ENCODE results near the gene UGT1A10.

DNA sequence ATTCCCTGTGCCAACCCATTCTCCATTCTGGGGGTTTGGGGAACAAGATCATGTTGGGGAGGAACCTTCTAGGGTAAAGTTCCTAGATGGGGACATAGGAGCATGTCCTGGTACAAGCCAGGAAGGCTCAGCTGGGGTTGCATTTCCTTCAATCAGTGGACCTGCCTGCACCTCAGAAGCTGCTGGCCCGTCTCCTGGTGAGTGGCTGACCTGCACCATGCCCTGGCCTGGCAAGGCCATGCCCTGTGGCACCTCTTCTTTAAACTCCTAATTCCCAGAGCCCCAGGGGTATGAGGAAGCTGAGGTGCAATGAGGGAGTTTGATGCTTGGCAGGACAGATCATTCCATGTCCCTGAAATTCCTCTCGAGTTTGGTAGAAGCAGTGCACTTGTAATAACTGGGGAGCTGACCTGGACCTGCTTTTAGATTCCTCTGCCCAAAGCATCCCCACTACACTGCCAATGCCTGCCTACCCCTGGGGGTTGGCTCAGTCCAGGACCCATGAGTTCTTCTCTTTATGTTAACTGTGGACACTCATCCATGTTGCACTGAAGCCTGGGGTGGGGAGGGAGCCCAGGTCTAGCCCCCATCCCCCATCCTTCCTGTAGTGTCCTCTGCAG lies 167.2 kb downstream of the UGT1A10 start:
- TF ChIP-seq, protein P1, sequence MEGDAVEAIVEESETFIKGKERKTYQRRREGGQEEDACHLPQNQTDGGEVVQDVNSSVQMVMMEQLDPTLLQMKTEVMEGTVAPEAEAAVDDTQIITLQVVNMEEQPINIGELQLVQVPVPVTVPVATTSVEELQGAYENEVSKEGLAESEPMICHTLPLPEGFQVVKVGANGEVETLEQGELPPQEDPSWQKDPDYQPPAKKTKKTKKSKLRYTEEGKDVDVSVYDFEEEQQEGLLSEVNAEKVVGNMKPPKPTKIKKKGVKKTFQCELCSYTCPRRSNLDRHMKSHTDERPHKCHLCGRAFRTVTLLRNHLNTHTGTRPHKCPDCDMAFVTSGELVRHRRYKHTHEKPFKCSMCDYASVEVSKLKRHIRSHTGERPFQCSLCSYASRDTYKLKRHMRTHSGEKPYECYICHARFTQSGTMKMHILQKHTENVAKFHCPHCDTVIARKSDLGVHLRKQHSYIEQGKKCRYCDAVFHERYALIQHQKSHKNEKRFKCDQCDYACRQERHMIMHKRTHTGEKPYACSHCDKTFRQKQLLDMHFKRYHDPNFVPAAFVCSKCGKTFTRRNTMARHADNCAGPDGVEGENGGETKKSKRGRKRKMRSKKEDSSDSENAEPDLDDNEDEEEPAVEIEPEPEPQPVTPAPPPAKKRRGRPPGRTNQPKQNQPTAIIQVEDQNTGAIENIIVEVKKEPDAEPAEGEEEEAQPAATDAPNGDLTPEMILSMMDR (conservative IDR thresholded peaks at IDR 0.05; ENCODE audit: low read length) = no peak
- TF ChIP-seq EZH2phosphoT487 (IDR thresholded peaks at IDR 0.05; ENCODE audit: borderline replicate concordance) = no peak

All from Loucy (cell line).